H1 (cell line): ENCODE results near the gene MRPL1. TPM values are rescaled to one million over a fixed set of nuclear protein-coding genes. Genes with fewer than 3 reads are reported as not detected.

Experiments
- CTCF ChIA-PET: fragments of 300-600 bp; sonication (Branson Sonifier 250); formaldehyde crosslinking; loops from one replicate; lab custom pipeline; 2021; ENCODE audit not compliant: partially characterized antibody; lab: Charles Lee
- POLR2A ChIA-PET: fragments of 300-600 bp; sonication (Branson Sonifier 250); formaldehyde crosslinking; loops from one replicate; lab custom pipeline; 2021; ENCODE audit warnings: inconsistent platforms; ENCODE audit not compliant: partially characterized antibody; lab: Charles Lee
- DNase-seq, 2 experiments: peaks; one replicate each; pipeline versions ENCODE4 v3.0.0 to v3.0.0-alpha.2; 2010 to 2022; ENCODE audit warnings: low spot score in 2 of 2, low read depth in 1 of 2, mixed read lengths in 1 of 2
- FAIRE-seq: peaks from 2 replicates; lab custom pipeline; 2011; peaks lifted over from hg19 to GRCh38; lab: Jason Lieb, UNC
- H2AFZ ChIP-seq: 2 replicates; pipeline ENCODE4 v1.8.1; 2012; ENCODE audit warnings: low read length, inconsistent platforms
- H2AK5ac ChIP-seq: 2 replicates; pipeline ENCODE4 v1.6.1; 2013; ENCODE audit warnings: low read depth, low read length
- H2BK120ac ChIP-seq: replicated peaks from 2 replicates; pipeline ENCODE3; 2013; ENCODE audit warnings: low read depth, low read length, inconsistent platforms
- H2BK12ac ChIP-seq: 2 replicates; pipeline ENCODE4 v1.6.1; 2013; ENCODE audit warnings: low read depth, low read length
- H2BK15ac ChIP-seq: 2 replicates; pipeline ENCODE4 v1.6.1; 2013; ENCODE audit warnings: low read length
- H2BK20ac ChIP-seq: 2 replicates; pipeline ENCODE4 v1.6.1; 2013; ENCODE audit warnings: low read length
- H2BK5ac ChIP-seq: 2 replicates; pipeline ENCODE4 v1.6.1; 2013; ENCODE audit warnings: low read depth, low read length
- H3K14ac ChIP-seq: 2 replicates; pipeline ENCODE4 v1.6.1; 2013; ENCODE audit warnings: inconsistent platforms; ENCODE audit not compliant: insufficient read length
- H3K18ac ChIP-seq: 2 replicates; pipeline ENCODE4 v1.6.1; 2013; ENCODE audit warnings: low read length; ENCODE audit errors: extremely low read depth
- H3K23ac ChIP-seq: 2 replicates; pipeline ENCODE4 v1.6.1; 2013; ENCODE audit warnings: inconsistent platforms; ENCODE audit not compliant: insufficient read length
- H3K23me2 ChIP-seq: 2 replicates; pipeline ENCODE4 v1.6.1; 2013; ENCODE audit warnings: low read depth, low read length
- H3K27ac ChIP-seq: 2 replicates; pipeline ENCODE4 v1.6.1; 2011; ENCODE audit warnings: low read depth, low read length, inconsistent platforms
- H3K27me3 ChIP-seq, 4 experiments: replicated peaks in 1 of 4; 1 replicate in 1 of 4; 2 replicates in 3 of 4; pipeline versions ENCODE4 v1.6.1 to v1.8.1; 2011 to 2013; ENCODE audit warnings: low read length in 3 of 4, mild to moderate bottlenecking in 3 of 4, inconsistent platforms in 2 of 4, mixed read lengths in 2 of 4, moderate library complexity in 1 of 4; ENCODE audit not compliant: control insufficient read depth in 3 of 4, insufficient read depth in 3 of 4; ENCODE audit errors: extremely low read depth in 1 of 4
- H3K36me3 ChIP-seq, 4 experiments: 2 replicates each; pipeline versions ENCODE4 v1.6.1 to v1.8.1; 2011 to 2013; ENCODE audit warnings: mild to moderate bottlenecking in 4 of 4, low read length in 3 of 4, moderate library complexity in 2 of 4, control low read depth in 1 of 4, inconsistent platforms in 1 of 4; ENCODE audit not compliant: insufficient read depth in 4 of 4, control insufficient read depth in 2 of 4
- H3K4ac ChIP-seq: replicated peaks from 2 replicates; pipeline ENCODE3; 2013; ENCODE audit warnings: low read length, low read depth, mixed read lengths, inconsistent platforms; ENCODE audit not compliant: insufficient read length
- H3K4me1 ChIP-seq, 4 experiments: replicated peaks in 1 of 4; 1 replicate in 1 of 4; 2 replicates in 3 of 4; pipeline versions ENCODE4 v1.6.1 to v1.8.1; 2011 to 2013; ENCODE audit warnings: low read length in 3 of 4, inconsistent platforms in 2 of 4, mixed read lengths in 1 of 4; ENCODE audit not compliant: insufficient read depth in 4 of 4, control insufficient read depth in 3 of 4
- H3K4me2 ChIP-seq, 2 experiments: 2 replicates each; pipeline versions ENCODE4 v1.6.1 to v1.8.1; 2011 to 2013; ENCODE audit warnings: low read depth in 2 of 2, low read length in 2 of 2, control low read depth in 1 of 2, inconsistent platforms in 1 of 2, mild to moderate bottlenecking in 1 of 2; ENCODE audit not compliant: insufficient read depth in 1 of 2
- H3K4me3 ChIP-seq, 4 experiments: fragments of 200-600, 300-600 bp in 1 of 4; sonication (generic), shearing (Covaris generic), sonication (Bioruptor Twin) in 1 of 4; 2 replicates each; pipeline versions ENCODE4 v1.5.1 to v1.8.1; 2011 to 2016; ENCODE audit warnings: low read length in 4 of 4, low read depth in 3 of 4, control low read depth in 2 of 4, inconsistent platforms in 2 of 4, mild to moderate bottlenecking in 2 of 4, mixed read lengths in 1 of 4, moderate library complexity in 1 of 4; ENCODE audit not compliant: insufficient read depth in 2 of 4; ENCODE audit errors: extremely low read depth in 1 of 4
- H3K56ac ChIP-seq: replicated peaks from 2 replicates; pipeline ENCODE3; 2013; ENCODE audit warnings: low read depth, mild to moderate bottlenecking, mixed read lengths, low read length, inconsistent platforms; ENCODE audit not compliant: insufficient read length
- H3K79me1 ChIP-seq: 2 replicates; pipeline ENCODE4 v1.6.1; 2013; ENCODE audit warnings: low read depth, low read length, control low read depth
- H3K79me2 ChIP-seq, 2 experiments: 2 replicates each; pipeline versions ENCODE4 v1.6.1 to v1.8.1; 2012 to 2013; ENCODE audit warnings: low read length in 2 of 2, mild to moderate bottlenecking in 2 of 2, inconsistent platforms in 1 of 2; ENCODE audit not compliant: insufficient read depth in 2 of 2, control insufficient read depth in 1 of 2
- H3K9ac ChIP-seq, 4 experiments: replicated peaks in 1 of 4; 1 replicate in 1 of 4; 2 replicates in 3 of 4; pipeline versions ENCODE4 v1.6.1 to v1.8.1; 2011 to 2013; ENCODE audit warnings: low read depth in 3 of 4, low read length in 3 of 4, control low read depth in 2 of 4, mild to moderate bottlenecking in 2 of 4, moderate library complexity in 2 of 4, inconsistent platforms in 1 of 4; ENCODE audit errors: extremely low read depth in 1 of 4
- H3K9me3 ChIP-seq, 2 experiments: 2 replicates each; pipeline versions ENCODE4 v1.6.1 to v1.8.1; 2012 to 2013; ENCODE audit warnings: mild to moderate bottlenecking in 2 of 2, moderate library complexity in 2 of 2, control low read depth in 1 of 2, inconsistent platforms in 1 of 2, low read depth in 1 of 2, low read length in 1 of 2, mixed read lengths in 1 of 2; ENCODE audit not compliant: insufficient read depth in 2 of 2
- H4K20me1 ChIP-seq, 2 experiments: replicated peaks in 1 of 2; 2 replicates each; pipeline versions ENCODE3 to v1.8.1; 2011 to 2013; ENCODE audit warnings: inconsistent platforms in 2 of 2, low read length in 2 of 2, mild to moderate bottlenecking in 1 of 2; ENCODE audit not compliant: insufficient read depth in 2 of 2, control insufficient read depth in 1 of 2
- H4K5ac ChIP-seq: 2 replicates; pipeline ENCODE4 v1.6.1; 2013; ENCODE audit warnings: low read length, low read depth, mixed read lengths, inconsistent platforms; ENCODE audit not compliant: insufficient read length
- H4K8ac ChIP-seq: 2 replicates; pipeline ENCODE4 v1.8.0; 2013; ENCODE audit warnings: mild to moderate bottlenecking, moderate library complexity, low read length, inconsistent platforms; ENCODE audit not compliant: insufficient read depth; ENCODE audit errors: extremely low read depth
- H4K91ac ChIP-seq: replicated peaks from 2 replicates; pipeline ENCODE3; 2013; ENCODE audit warnings: low read length, mixed read lengths, inconsistent platforms; ENCODE audit not compliant: insufficient read length
- BRCA1 ChIP-seq: IDR thresholded peaks from 2 replicates; pipeline ENCODE4 v1.6.1; 2012; ENCODE audit warnings: low read depth, low read length, improper control_type of control experiment
- NANOG ChIP-seq: IDR thresholded peaks from 2 replicates; pipeline ENCODE4 v1.6.1; 2011; ENCODE audit warnings: low read length, low read depth, mild to moderate bottlenecking, inconsistent platforms; ENCODE audit not compliant: insufficient read depth, poor library complexity, severe bottlenecking
- WGBS, 2 experiments: shearing (Covaris generic) in 1 of 2; methylation state at CpG; one replicate each; pipeline versions ENCODE4 v1.1.6 to v1.1.7; 2013 to 2015; ENCODE audit warnings: low lambda C conversion rate in 2 of 2, mixed read lengths in 2 of 2, inconsistent platforms in 1 of 2, low coverage in 1 of 2, missing lambda C conversion rate in 1 of 2; ENCODE audit not compliant: insufficient replicate concordance in 2 of 2, insufficient coverage in 1 of 2, insufficient read length in 1 of 2; ENCODE audit errors: extremely low coverage in 1 of 2, missing lambda C conversion rate in 1 of 2; 5-methylcytosine and 5-hydroxymethylcytosine counted together
- polyA plus RNA-seq, 7 experiments: library from polyadenylated mRNA; depleted of rRNA in 3 of 7; stranded (reverse) in 5 of 7; unstranded in 2 of 7; fragments of >200 nt in 5 of 7; fragments of 200-250 nt in 2 of 7; gene quantifications; 1 replicate in 5 of 7; 2 replicates in 1 of 7; 4 replicates in 1 of 7; pipeline versions ENCODE4 v1.2.1 to v1.2.3, GENCODE V29; 2011 to 2013; ENCODE audit warnings: missing spikeins in 2 of 7, mixed read lengths in 2 of 7
- total RNA-seq: library from RNA; stranded (reverse); fragmentation: NEBNext Ultra II Directional; extraction: Animal tissue kit (Norgen Biotek cat#: 25700); gene quantifications from 2 replicates; pipeline ENCODE4 v1.2.1, GENCODE V29; 2021
- TF ChIP-seq, protein P1 (sequence below), 3 experiments: IDR thresholded peaks; 1 replicate in 2 of 3; 2 replicates in 1 of 3; pipeline versions ENCODE4 v1.5.1 to v1.6.1; 2011; ENCODE audit warnings: low read length in 3 of 3, mild to moderate bottlenecking in 3 of 3, inconsistent platforms in 2 of 3, low read depth in 1 of 3, moderate library complexity in 1 of 3; ENCODE audit not compliant: insufficient read depth in 1 of 3; ENCODE audit errors: control extremely low read depth in 1 of 3

MRPL1 gene
- total and polyA plus RNA-seq, 2 of the 8 experiments (the other 6 are each of a cell fraction or from before 2014, with no cell fraction given): 9.6 to 37.0 TPM

DNA sequence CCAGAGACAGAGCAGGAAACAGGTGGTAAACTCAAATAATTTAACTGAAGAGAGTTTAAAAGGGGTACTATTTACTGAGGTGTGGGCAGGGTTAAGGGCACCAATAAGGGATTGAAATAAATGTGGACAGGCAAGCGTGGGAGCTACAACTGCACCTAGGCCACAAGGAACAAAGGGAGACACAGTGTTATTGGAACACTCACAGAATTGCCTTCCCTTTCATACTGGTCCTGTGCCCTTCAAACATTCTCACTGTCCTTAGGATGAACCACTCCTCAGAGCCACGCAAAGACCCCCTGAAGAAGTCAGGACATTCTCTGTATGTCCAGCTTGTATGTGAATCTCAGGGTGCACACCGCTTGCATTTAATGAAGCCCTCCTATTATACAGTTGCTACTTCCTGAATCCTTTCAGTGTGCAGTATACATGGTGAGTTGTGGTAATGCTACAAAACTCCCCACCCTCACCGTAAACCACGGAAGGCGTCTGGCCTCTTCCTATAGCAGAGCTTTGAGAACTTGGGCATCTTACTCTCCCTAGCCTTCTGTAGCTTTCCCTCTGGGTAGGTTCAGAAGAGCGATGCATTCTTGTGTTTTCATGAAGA, 9.6 kb upstream of the MRPL1 start:
- 93% methylated on average over 7 of the region's 7 CpGs; no CpG with 5 or more reads in 1 of the 2 experiments for WGBS, 2 experiments

More for the DNA sequence above, 9.6 kb upstream of the MRPL1 start:
- H2BK120ac ChIP-seq: no peak overlapping the region
- DNase-seq (no peak), FAIRE-seq (no peak)
- H2BK5ac ChIP-seq: no peak overlapping the region
- no peaks in the 10 kb centered on the region for H3K27me3 ChIP-seq
- H3K9me3 ChIP-seq: no peaks in the 10 kb centered on the region
- H3K4me2 ChIP-seq: no peak overlapping the region
- H3K18ac ChIP-seq: no peak overlapping the region
- no peaks in the 10 kb centered on the region for H3K79me1 ChIP-seq
- H3K56ac ChIP-seq: no peak overlapping the region
- no peak overlapping the region for H2BK15ac ChIP-seq
- CTCF ChIA-PET: no interaction called here
- POLR2A ChIA-PET: interaction anchor here (7.0 kb wide), 1 partner anchor 9 kb away, joined by 41 read pairs; the partner anchor contains the start of gene MRPL1
- H2BK12ac ChIP-seq: no peak overlapping the region
- H4K8ac ChIP-seq: no peak overlapping the region
- no peaks in the 10 kb centered on the region for H3K36me3 ChIP-seq
- H4K20me1 ChIP-seq: no peaks in the 10 kb centered on the region
- TF ChIP-seq, protein P1, sequence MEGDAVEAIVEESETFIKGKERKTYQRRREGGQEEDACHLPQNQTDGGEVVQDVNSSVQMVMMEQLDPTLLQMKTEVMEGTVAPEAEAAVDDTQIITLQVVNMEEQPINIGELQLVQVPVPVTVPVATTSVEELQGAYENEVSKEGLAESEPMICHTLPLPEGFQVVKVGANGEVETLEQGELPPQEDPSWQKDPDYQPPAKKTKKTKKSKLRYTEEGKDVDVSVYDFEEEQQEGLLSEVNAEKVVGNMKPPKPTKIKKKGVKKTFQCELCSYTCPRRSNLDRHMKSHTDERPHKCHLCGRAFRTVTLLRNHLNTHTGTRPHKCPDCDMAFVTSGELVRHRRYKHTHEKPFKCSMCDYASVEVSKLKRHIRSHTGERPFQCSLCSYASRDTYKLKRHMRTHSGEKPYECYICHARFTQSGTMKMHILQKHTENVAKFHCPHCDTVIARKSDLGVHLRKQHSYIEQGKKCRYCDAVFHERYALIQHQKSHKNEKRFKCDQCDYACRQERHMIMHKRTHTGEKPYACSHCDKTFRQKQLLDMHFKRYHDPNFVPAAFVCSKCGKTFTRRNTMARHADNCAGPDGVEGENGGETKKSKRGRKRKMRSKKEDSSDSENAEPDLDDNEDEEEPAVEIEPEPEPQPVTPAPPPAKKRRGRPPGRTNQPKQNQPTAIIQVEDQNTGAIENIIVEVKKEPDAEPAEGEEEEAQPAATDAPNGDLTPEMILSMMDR (IDR thresholded peaks at IDR 0.05; ENCODE audit: control extremely low read depth in 1 of 3, insufficient read depth in 1 of 3, low read depth in 1 of 3, low read length in 3 of 3): no peak
- TF ChIP-seq BRCA1 (no peak), NANOG (no peak)
- H3K23me2 ChIP-seq: no peaks in the 10 kb centered on the region; the same call in 1 of the 2 replicates
- no peak overlapping the region for H3K9ac ChIP-seq
- H3K14ac ChIP-seq: no peak overlapping the region
- no peak overlapping the region for H3K27ac ChIP-seq
- H4K5ac ChIP-seq: no peak overlapping the region
- H2AFZ ChIP-seq: peak overlapping the region; percentile 46; the same call in 1 of the 2 replicates
- no peak overlapping the region for H3K4ac ChIP-seq
- no peak overlapping the region for H2AK5ac ChIP-seq
- no peaks in the 10 kb centered on the region for H3K79me2 ChIP-seq
- no peak overlapping the region for H3K23ac ChIP-seq
- no peaks in the 10 kb centered on the region for H3K4me1 ChIP-seq
- no peak overlapping the region for H3K4me3 ChIP-seq
- no peak overlapping the region for H2BK20ac ChIP-seq
- no peak overlapping the region for H4K91ac ChIP-seq
